Measurements from ENCODE around the gene FAM111A. TPM values are rescaled to one million over a fixed set of nuclear protein-coding genes. Genes with fewer than 3 reads are reported as not detected.
"Not testable (repeated sequence)": the region's sequence is repeated elsewhere in the genome, so short reads cannot be mapped to it uniquely, and the experiment has no call there.

Gene FAM111A
- total and polyA plus RNA-seq, 2 donors (not counting 3 experiments of a cell fraction or from before 2014, with no cell fraction given), result 20.1 to 57.4 TPM

GRCh38 chr11:59097113-59097708 lies 45.4 kb upstream of the FAM111A start:
- CTCF ChIA-PET, result interaction anchor here (1.1 to 5.7 kb wide), 6 partner anchors 9 to 61 kb away, joined by 3 to 63 read pairs (median 6); partner anchors contain the start of genes FAM111A and FAM111B

GRCh38 chr11:59097938-59098337 lies 44.7 kb upstream of the FAM111A start:
- intact Hi-C loops (cut with micrococcal nuclease), result loop anchor here (1.0 kb wide), 2 partner anchors 38 to 60 kb away; no protein-coding TSS in a partner anchor
- H3K4me2 ChIP-seq (ENCODE audit: insufficient read depth, low read length); H3K4me1 ChIP-seq (ENCODE audit: control insufficient read depth, extremely low read depth, insufficient read depth, low read length); H3K9me3 ChIP-seq (replicated peaks; ENCODE audit: control insufficient read depth, insufficient read depth, low read length); H3K79me2 ChIP-seq (ENCODE audit: control insufficient read depth, insufficient read depth, low read length); H3K36me3 ChIP-seq (ENCODE audit: control insufficient read depth in 2 of 2, extremely low read depth in 1 of 2, insufficient read depth in 2 of 2, low read length in 2 of 2); H3K27me3 ChIP-seq (ENCODE audit: control insufficient read depth in 2 of 2, insufficient read depth in 2 of 2, low read length in 2 of 2); H3K27ac ChIP-seq (ENCODE audit: insufficient read depth, low read depth, low read length); H2AFZ ChIP-seq (ENCODE audit: low read depth, low read length); H3K9me1 ChIP-seq (replicated peaks; ENCODE audit: control insufficient read depth, extremely low read depth, insufficient read depth, low read length); POLR2A ChIA-PET; FAIRE-seq; BruUV-seq (replicated peaks); dilution Hi-C loops (cut with MboI; ENCODE audit: extremely low pct_ligation_motif_present, low sequenced_read_pairs); H4K20me1 ChIP-seq (replicated peaks; ENCODE audit: control insufficient read depth, extremely low read depth, insufficient read depth, low read length); DNase-seq (ENCODE audit: low read depth, low spot score); H3K4me3 ChIP-seq (replicated peaks in 1 of 3; ENCODE audit: insufficient read depth in 1 of 3, low read depth in 1 of 3, low read length in 3 of 3); H3K9ac ChIP-seq (replicated peaks; ENCODE audit: extremely low read depth, insufficient read depth, low read length): not testable (repeated sequence)
- CTCF ChIA-PET, result interaction anchor here (1.1 to 5.7 kb wide), 5 partner anchors 9 to 60 kb away, joined by 3 to 63 read pairs (median 8); partner anchors contain the start of gene FAM111B

More at GRCh38 chr11:59097113-59097708, 45.4 kb upstream of the FAM111A start:
- Histone ChIP-seq H3K9me3 (replicated peaks; ENCODE audit: control insufficient read depth, insufficient read depth, low read length) (no peaks in the 10 kb centered on the region), H3K4me3 (replicated peaks in 1 of 3; ENCODE audit: insufficient read depth in 1 of 3, low read depth in 1 of 3, low read length in 3 of 3) (no peak overlapping the region), H3K4me2 (ENCODE audit: insufficient read depth, low read length) (no peak overlapping the region), H2AFZ (ENCODE audit: low read depth, low read length) (no peak overlapping the region), H3K9me1 (replicated peaks; ENCODE audit: control insufficient read depth, extremely low read depth, insufficient read depth, low read length) (no peaks in the 10 kb centered on the region), H3K4me1 (ENCODE audit: control insufficient read depth, extremely low read depth, insufficient read depth, low read length) (peaks cover 2% of the 10 kb centered on the region), H3K27ac (ENCODE audit: insufficient read depth, low read depth, low read length) (no peak overlapping the region), H3K36me3 (ENCODE audit: control insufficient read depth in 2 of 2, extremely low read depth in 1 of 2, insufficient read depth in 2 of 2, low read length in 2 of 2) (no peaks in the 10 kb centered on the region), H4K20me1 (replicated peaks; ENCODE audit: control insufficient read depth, extremely low read depth, insufficient read depth, low read length) (no peaks in the 10 kb centered on the region), H3K27me3 (ENCODE audit: control insufficient read depth in 2 of 2, insufficient read depth in 2 of 2, low read length in 2 of 2) (peaks cover 4% of the 10 kb centered on the region in 2 experiments), H3K9ac (replicated peaks; ENCODE audit: extremely low read depth, insufficient read depth, low read length) (no peak overlapping the region), H3K79me2 (ENCODE audit: control insufficient read depth, insufficient read depth, low read length) (no peaks in the 10 kb centered on the region)
- FAIRE-seq (peak; percentile 79), DNase-seq (ENCODE audit: low read depth, low spot score) (peak; percentile 64)
- TF ChIP-seq FOS (IDR thresholded peaks at IDR 0.05; ENCODE audit: borderline replicate concordance, insufficient read depth, low read length) (no peak), MAX (IDR thresholded peaks at IDR 0.05; ENCODE audit: insufficient read depth, insufficient read length) (no peak), CTCF (IDR thresholded peaks at IDR 0.05; ENCODE audit: extremely low read depth in 1 of 2, insufficient read depth in 1 of 2, low read depth in 1 of 2, low read length in 2 of 2) (peak; percentile 41 to 65), EZH2 (IDR thresholded peaks at IDR 0.05; ENCODE audit: borderline replicate concordance, low read depth, low read length, severe bottlenecking) (no peak)
- POLR2A ChIA-PET, result no interaction called here
- intact Hi-C loops (cut with micrococcal nuclease), result loop anchor here (1.0 kb wide), 2 partner anchors 39 to 61 kb away; no protein-coding TSS in a partner anchor
- dilution Hi-C loops (cut with MboI; ENCODE audit: extremely low pct_ligation_motif_present, low sequenced_read_pairs), result no loop called here
- no TSS peak for BruUV-seq (replicated peaks)

Measured in endothelial cell of umbilical vein (primary cell).